Measurements from ENCODE around the gene POLR1A. TPM values are rescaled to one million over a fixed set of nuclear protein-coding genes. Genes with fewer than 3 reads are reported as not detected.

The POLR1A gene
- total RNA-seq, 4 donors from 2014 or later = 11.9 to 16.9 (median 13.5) TPM

DNA sequence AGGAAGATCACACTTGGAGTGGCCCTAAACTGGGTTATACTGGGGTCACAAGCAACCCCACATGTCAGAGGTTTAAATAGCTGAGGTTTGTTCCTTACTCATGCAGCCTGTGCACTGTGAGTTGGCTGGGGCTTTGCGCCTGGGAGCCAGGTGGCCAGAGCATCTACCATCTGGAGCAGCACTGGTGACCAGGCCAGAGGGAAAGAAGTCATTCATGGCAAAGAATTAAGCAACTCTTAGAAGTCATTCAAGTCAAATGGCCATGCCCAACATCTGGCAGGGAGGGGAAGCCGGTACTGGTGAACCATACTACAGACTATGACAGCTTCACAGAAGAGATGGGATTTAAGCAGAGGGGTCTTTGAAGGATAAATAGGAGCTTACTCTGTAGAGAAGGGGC lies 90.7 kb downstream of the POLR1A start:
- no peak for DNase-seq (ENCODE audit: low spot score in 2 of 2)
- 87 to 89% methylated on average over 2 of the region's 2 CpGs for WGBS, 2 donors
- intact Hi-C loops (cut with DNase I; ENCODE audit: low total_unique reads) = no loop called here
- H3K4me3 ChIP-seq (ENCODE audit: low read depth, poor library complexity, severe bottlenecking) = no peak overlapping the region
- TF ChIP-seq, protein P1, sequence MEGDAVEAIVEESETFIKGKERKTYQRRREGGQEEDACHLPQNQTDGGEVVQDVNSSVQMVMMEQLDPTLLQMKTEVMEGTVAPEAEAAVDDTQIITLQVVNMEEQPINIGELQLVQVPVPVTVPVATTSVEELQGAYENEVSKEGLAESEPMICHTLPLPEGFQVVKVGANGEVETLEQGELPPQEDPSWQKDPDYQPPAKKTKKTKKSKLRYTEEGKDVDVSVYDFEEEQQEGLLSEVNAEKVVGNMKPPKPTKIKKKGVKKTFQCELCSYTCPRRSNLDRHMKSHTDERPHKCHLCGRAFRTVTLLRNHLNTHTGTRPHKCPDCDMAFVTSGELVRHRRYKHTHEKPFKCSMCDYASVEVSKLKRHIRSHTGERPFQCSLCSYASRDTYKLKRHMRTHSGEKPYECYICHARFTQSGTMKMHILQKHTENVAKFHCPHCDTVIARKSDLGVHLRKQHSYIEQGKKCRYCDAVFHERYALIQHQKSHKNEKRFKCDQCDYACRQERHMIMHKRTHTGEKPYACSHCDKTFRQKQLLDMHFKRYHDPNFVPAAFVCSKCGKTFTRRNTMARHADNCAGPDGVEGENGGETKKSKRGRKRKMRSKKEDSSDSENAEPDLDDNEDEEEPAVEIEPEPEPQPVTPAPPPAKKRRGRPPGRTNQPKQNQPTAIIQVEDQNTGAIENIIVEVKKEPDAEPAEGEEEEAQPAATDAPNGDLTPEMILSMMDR (IDR thresholded peaks at IDR 0.05) = no peak
- TF ChIP-seq POLR2A (IDR thresholded peaks at IDR 0.05) = no peak

DNA sequence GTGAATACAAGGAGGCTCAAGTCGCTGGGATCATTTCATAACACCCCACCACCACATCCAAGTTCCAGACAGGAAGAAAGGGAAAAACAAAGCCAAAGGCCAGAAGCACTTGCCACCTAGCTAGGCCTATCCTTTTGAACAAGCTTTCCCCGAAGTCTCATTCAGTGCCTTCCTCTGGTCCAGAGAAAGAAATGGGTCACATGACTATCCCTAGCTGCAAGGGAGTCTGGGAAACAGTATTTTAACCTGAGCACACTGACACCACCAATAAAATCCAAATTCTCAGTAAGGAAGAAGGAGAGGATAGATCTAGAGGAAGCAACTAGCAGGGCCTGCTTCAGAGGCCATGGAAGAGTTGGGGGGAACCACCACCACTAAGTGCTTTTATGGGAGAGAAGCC lies 91.2 kb downstream of the POLR1A start:
- TF ChIP-seq POLR2A (IDR thresholded peaks at IDR 0.05) = no peak
- TF ChIP-seq, protein P1 (IDR thresholded peaks at IDR 0.05) = no peak
- no peak overlapping the region for H3K4me3 ChIP-seq (ENCODE audit: low read depth, poor library complexity, severe bottlenecking)
- WGBS, 2 donors = 83 to 89% methylated on average over 2 of the region's 2 CpGs
- no peak for DNase-seq (ENCODE audit: low spot score in 2 of 2)
- intact Hi-C loops (cut with DNase I; ENCODE audit: low total_unique reads) = no loop called here

DNA sequence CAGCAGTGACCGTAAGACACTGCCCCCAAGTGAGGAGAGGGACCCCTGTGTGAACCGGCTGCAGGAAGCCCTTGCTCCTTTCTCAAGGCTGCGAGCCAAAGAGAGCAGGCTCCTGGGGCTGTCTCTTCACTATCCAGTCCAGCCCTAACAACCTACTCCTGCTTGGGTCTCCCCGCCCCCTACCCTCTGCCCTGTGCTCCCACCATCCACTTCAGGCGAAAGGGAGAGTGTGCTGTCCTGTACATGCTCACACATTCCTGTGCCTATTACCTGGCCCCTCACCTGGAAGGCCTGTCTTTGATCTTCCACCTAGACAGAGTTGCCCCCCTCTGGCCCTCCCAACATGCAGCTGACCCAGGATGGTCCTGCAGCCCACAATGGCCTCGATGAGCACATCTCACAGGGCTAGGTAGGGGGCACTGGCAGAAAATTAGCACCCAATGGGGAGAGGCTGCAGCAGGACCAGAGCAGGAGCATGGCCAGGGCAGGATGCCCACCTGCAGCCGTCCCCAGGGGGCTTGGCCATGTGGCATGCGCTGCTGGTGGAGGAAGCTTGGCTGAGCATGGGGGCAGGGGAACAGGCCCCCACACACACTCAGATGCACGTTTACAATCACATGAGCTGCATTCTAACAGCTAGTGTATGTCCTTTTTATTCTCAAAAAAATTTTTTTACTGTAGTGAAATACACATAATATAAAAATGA lies 93.5 kb downstream of the POLR1A start:
- intact Hi-C loops (cut with DNase I; ENCODE audit: low total_unique reads) = no loop called here
- no peak for TF ChIP-seq POLR2A (IDR thresholded peaks at IDR 0.05)
- TF ChIP-seq, protein P1 (IDR thresholded peaks at IDR 0.05) = no peak
- 80 to 82% methylated on average over 8 to 9 of the region's 9 CpGs for WGBS, 2 donors
- no peak overlapping the region for H3K4me3 ChIP-seq (ENCODE audit: low read depth, poor library complexity, severe bottlenecking)
- no peak for DNase-seq (ENCODE audit: low spot score in 2 of 2)

DNA sequence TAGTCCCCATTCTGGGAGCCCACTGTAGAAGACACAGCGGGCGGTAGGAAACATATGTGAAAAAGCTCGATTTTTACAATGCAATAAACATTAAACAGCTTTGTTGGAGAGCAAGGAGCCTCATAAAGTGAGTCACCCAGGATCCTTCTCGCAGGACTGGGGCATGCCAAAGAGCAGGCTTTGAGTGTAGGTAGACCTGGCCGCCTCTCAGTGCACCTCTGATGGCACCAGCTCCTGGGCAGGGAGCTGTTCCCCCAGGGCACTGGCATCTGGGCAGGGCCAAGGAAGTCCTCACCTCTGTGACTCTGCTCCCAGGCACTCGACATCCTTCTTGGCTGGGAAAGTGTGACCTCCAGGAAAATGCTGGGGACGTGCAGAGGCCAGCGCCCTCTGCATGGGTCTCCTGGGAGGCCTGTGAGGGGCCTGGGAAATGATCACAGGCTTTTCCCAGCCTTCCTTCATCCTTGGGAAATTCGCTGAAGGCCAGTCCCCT lies 94.2 kb downstream of the POLR1A start:
- no peak overlapping the region for H3K4me3 ChIP-seq (ENCODE audit: low read depth, poor library complexity, severe bottlenecking)
- 49 to 52% methylated on average over 5 to 9 of the region's 9 CpGs for WGBS, 2 donors
- intact Hi-C loops (cut with DNase I; ENCODE audit: low total_unique reads) = no loop called here
- no peak for TF ChIP-seq POLR2A (IDR thresholded peaks at IDR 0.05)
- TF ChIP-seq, protein P1 (IDR thresholded peaks at IDR 0.05) = no peak
- no peak for DNase-seq (ENCODE audit: low spot score in 2 of 2)

DNA sequence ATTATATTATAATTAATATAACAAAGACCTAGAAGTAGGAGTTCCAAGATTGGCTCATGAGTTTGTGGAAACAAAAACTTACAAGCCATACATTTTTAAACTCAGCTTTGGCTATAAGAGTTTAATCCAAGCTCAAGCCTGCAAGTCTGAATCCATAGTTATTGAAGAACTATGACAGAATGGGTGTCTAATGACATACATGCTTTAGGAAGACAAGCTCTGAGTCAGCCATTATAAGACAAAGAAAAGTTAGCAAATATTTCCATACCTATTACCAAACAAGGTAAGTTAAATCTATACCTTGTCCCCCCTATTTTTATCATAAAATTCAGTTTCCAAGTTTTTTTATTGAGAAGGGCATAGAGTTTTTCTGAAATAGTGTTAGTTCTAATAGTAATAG lies 95.6 kb downstream of the POLR1A start:
- TF ChIP-seq, protein P1 (IDR thresholded peaks at IDR 0.05) = no peak
- no peak for TF ChIP-seq POLR2A (IDR thresholded peaks at IDR 0.05)
- intact Hi-C loops (cut with DNase I; ENCODE audit: low total_unique reads) = no loop called here
- H3K4me3 ChIP-seq (ENCODE audit: low read depth, poor library complexity, severe bottlenecking) = no peak overlapping the region
- no peak for DNase-seq (ENCODE audit: low spot score in 2 of 2)

DNA sequence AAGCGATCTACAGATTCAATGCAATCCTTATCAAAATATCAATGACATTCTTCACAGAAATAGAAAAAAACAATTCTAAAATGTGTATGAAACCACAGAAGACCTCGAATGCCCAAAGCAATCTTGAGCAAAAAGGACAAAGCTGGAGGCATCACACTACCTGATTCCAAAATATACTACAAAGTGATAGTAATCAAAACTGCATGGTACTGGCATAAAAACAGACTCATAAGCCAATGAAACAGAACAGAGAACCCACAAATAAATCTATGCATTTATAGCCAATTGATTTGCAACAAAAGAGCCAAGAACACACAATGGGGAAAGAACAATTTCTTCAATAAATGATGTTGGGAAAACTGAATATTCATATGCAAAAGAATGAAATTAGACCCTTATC lies 99.2 kb downstream of the POLR1A start:
- no peak for DNase-seq (ENCODE audit: low spot score in 2 of 2)
- H3K4me3 ChIP-seq (ENCODE audit: low read depth, poor library complexity, severe bottlenecking) = no peak overlapping the region
- TF ChIP-seq POLR2A (IDR thresholded peaks at IDR 0.05) = no peak
- TF ChIP-seq, protein P1 (IDR thresholded peaks at IDR 0.05) = no peak
- intact Hi-C loops (cut with DNase I; ENCODE audit: low total_unique reads) = no loop called here
- 79 to 82% methylated on average over 2 of the region's 2 CpGs for WGBS, 2 donors
